ENCODE measurements around the gene RASGRF2.
"Not testable (repeated sequence)": the region's sequence is repeated elsewhere in the genome, so short reads cannot be mapped to it uniquely, and the experiment has no call there.

Gene RASGRF2

DNA sequence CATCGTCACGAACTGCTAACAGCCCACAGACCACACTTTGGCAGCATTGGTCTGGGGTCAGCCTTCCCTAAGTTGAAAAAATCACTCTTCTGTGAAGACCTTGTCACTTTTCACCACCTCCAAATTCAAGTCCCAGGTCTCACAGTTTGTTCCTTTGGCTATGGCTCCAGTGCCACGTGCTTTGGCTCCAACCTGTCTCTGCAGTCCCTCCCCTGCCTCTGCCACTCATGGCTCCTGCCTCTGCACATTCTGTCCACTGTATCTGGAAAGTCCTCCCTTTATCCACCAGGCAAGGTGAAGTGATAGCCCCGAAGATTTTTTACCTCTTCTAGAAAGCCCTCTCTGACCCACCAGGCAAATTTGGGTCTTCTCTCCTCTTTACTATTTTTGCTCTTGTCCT is 278.3 kb downstream of the RASGRF2 start:
- DNase-seq (ENCODE audit: low read depth, low spot score), result no peak

DNA sequence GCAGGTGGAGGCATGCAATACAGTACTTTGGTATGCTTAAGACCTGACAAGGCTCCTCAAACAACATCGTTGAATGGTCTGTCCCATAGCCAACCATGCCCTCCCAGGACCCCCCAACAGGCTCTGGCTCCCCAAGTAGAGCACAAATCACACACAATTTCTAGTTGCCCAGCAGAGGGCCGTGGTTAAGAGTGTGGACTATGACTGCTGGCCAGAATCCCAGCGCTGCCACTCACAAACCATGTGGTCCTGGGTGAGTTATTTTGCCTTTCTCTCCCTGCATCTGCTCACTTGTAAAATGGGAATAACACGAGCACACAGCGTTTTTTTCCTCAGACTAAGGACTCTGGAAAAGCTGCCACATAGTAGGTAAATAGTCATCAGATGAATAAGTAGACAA is 279.4 kb downstream of the RASGRF2 start:
- DNase-seq (ENCODE audit: low read depth, low spot score), result no peak

DNA sequence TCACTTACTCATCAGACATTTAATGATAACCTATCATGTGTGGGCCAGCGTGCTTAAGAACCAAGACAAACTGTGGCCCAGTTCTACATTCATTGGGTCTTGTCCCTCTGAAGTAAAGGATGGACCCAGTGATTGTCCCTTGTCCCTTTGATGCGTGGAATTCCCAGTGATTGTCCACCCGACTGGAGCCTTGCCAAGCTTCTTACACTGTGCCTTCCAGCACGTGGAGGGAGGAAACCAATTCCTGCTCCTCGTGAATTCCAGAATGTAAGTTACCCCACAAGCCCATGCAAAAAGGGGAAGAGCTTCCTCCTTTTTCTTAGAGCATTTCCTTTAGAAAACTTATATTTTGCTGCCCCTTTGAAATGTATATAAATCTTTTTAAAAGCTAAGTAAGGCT is 280.8 kb downstream of the RASGRF2 start:
- DNase-seq (ENCODE audit: low read depth, low spot score), result no peak

GRCh38 chr5:81241961-81242648 is 281.9 kb downstream of the RASGRF2 start:
- no peak for DNase-seq (ENCODE audit: low read depth, low spot score)

GRCh38 chr5:81242906-81243436 is 282.8 kb downstream of the RASGRF2 start:
- DNase-seq (ENCODE audit: low read depth, low spot score), result no peak

DNA sequence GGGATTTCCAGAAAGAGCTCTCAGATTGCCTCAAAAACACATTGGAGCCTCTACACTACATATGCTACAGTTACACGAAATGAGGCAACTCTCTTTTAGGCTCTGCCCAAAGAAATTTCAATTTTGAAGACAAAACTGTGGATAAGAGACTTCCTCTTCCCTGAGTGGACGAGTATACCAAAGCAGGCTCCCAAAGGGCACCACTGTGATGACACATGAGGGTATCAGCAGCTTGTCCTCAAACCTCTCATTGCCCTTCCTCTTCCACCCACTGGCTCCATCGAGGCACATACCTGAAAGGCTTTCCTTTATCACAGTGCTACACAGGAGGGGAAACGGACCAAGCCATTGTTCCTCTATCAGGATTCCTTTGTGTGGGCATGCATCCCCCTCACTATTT is 284.3 kb downstream of the RASGRF2 start:
- no peak for DNase-seq (ENCODE audit: low read depth, low spot score)

DNA sequence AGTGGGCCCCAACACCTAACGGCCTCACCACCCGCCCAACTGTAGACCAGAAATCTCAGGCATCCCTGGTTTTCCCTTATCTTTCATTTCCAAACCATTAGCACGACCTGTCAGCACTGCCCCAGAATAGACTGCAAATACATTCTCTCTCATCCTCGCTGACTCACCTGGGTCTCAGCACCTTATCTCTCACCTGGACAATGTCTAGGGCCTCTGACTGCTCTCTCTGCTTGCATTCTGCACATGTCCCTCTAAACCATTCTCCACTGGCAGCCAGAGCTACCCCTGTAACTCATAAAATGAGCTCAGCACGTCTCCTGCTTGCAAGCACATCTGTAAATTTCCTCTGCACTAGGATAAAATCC is 285.7 kb downstream of the RASGRF2 start:
- DNase-seq (ENCODE audit: low read depth, low spot score), result no peak

DNA sequence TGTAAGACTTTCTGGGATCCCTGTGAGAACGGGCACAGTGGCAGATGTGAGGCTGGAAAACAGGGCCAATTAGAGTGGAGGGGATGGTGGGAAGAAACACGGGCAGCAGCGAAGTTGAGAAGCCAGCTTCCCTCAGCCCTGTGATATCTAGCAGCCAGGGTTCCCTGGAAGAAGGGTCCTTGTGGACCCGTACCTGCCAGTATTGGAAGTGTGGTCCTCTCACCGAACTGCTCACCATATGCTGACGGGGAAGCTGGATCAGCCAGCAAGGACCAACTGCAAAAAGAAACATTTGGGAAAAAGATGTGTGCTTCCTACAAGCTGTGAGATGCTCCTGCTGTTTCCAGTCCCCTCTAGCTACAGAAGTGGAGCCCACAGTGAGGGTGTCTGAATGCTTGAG is 286.5 kb downstream of the RASGRF2 start:
- DNase-seq (ENCODE audit: low read depth, low spot score), result no peak

- DNase-seq (ENCODE audit: low read depth, low spot score), result no peak
Measured at GRCh38 chr5:81247441-81247972, 287.3 kb downstream of the RASGRF2 start.

- DNase-seq (ENCODE audit: low read depth, low spot score), result no peak
Measured at GRCh38 chr5:81249240-81249639, 289.1 kb downstream of the RASGRF2 start.

DNA sequence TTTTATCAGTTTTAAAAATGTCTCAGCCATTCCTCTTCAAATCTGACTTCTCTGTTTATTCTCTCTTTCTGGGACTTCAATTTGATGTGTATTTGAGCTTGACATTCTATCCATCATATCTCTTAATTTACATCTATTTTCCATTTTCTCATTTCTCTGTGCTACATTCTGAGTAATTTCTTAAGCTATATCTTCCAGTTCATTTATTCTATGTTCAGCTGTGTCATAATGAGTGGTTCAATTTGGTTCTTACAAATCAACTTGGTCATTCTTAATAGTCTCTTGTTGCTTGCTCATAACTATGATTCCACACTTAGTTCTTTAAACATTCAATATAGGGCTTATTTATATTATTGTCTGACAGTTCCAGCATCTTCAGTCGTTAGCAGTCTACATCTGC is 289.8 kb downstream of the RASGRF2 start:
- DNase-seq (ENCODE audit: low read depth, low spot score), result no peak

DNA sequence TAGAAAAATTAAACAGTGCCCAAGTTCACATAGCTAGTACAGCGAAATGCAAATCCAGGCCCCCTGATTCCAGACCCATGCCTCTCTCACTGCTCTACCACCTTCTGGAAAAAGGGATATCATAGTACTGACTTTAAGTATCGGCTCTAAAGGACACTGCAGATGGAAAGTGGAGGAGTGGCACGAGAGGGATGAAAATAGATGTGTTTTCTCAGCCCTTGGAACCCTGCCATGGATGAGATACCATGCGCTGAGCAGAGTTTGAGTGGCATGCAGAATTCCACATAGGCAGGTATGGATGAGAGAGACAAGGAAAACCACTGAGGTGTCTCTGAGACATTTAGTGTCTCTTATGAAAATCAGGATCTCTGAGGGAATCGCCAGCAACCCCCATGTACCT is 291.8 kb downstream of the RASGRF2 start:
- DNase-seq (ENCODE audit: low read depth, low spot score), result no peak

GRCh38 chr5:81252904-81253303 is 292.7 kb downstream of the RASGRF2 start:
- DNase-seq (ENCODE audit: low read depth, low spot score), result no peak

DNA sequence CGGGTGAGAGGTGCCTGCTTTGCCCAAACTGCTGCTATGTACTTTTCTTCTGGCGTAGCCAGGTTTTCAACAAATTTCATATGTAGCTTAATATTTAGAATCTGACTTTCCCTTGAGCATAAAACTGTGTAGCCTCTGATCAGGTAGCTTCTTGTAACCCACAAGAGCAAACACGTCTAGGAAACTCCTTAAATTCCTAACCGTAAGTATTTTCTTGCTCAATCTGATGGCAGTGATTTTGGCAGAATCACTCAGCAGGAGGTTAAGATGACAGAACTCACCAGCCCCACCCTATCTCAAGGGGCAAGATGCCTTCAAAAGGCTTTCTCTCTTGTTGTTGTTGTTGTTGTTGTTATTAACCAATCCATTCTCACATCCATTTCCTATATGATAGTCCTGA is 293.7 kb downstream of the RASGRF2 start:
- no peak for DNase-seq (ENCODE audit: low read depth, low spot score)

DNA sequence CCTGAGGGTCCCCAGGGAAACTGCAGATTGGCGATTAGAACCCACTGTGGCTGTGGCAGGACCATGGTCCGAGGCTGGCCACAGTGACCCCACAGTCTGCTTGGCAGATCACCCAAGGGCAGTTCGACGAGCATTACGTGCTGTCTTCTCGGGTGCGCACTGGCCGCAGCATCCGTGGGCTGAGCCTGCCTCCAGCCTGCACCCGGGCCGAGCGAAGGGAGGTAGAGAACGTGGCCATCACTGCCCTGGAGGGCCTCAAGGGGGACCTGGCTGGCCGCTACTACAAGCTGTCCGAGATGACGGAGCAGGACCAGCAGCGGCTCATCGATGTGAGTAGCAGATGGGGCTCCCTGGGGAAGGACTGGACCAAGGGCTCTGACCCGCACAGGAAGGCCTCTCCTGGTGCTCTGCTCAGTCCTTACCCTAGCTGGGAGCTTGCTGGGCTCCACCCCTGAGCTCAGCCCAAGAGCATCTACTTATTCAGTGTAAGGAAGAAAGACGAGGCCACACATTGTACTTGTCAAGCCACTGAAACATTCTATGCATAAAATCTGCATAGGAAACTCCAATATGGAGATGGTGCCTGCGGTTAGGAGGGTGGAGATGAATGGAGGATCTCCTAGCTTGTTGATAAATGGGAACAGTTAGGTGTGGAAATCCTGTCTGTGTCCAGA is 294.9 kb downstream of the RASGRF2 start:
- DNase-seq (ENCODE audit: low read depth, low spot score), result no peak

- no peak for DNase-seq (ENCODE audit: low read depth, low spot score)
Measured at GRCh38 chr5:81256766-81257165, 296.6 kb downstream of the RASGRF2 start.

DNA sequence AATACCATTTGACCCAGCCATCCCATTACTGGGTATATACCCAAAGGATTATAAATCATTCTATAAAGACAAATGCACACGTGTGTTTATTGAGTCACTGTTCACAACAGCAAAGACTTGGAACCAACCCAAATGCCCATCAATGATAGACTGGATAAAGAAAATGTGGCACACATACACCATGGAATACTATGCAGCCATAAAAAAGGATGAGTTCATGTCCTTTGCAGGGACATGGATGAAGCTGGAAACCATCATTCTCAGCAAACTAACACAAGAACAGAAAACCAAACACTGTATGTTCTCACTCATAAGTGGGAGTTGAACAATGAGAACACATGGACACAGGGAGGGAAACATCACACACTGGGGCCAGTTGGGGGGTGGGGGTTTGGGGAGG is 302.6 kb downstream of the RASGRF2 start:
- DNase-seq (ENCODE audit: low read depth, low spot score), result not testable (repeated sequence)

DNA sequence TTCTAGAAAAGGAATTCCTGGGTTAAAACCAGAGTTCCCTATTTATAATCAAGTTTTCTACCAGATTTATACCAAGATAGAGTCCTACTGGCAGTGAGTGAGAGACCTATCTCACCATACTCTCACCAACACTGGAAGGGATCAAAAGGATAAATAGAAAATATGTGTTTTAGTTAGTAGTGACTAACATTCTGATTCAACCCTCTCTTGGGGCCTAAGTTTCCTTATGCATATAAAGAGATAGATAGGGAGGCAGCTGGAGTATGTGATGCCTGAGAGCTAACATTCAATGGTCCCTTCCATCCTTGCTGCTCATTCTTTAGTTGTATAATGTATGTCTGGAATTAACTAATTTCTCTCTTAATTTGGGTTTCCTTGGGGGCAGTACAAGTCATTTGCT is 304.9 kb downstream of the RASGRF2 start:
- no peak for DNase-seq (ENCODE audit: low read depth, low spot score)

GRCh38 chr5:81268521-81269196 is 308.5 kb downstream of the RASGRF2 start:
- DNase-seq (ENCODE audit: low read depth, low spot score), result no peak

DNA sequence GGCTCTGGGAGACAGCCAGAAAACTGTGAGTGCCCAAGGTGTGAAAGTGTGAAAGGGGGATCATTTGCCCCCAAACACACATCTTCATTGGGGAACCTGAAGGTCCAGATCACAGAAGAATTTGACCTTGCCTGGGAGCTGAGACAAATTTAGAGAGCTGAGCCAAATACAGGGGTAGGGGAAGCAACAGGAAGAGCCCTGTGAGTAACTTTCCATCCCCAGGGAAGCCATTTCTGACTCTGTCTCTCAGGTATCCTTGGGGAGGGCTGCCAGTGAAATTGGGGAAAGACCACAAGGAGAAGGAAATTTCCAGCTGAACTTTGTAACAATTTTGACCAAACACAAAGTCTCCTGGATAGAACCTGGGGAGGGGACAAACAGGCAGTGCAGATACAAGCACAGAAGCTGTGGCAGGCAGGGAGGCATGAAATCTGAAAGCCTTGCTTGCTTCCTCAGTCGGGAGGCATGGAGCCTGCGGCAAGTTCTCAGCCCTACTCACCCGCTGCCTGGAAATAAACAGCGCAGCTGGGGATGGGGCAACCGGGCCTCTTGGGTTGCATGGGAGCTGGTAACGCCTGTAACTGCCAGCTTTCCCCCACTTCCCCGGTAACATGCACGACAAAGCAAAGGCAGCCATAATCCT is 309.7 kb downstream of the RASGRF2 start:
- DNase-seq (ENCODE audit: low read depth, low spot score), result no peak

DNA sequence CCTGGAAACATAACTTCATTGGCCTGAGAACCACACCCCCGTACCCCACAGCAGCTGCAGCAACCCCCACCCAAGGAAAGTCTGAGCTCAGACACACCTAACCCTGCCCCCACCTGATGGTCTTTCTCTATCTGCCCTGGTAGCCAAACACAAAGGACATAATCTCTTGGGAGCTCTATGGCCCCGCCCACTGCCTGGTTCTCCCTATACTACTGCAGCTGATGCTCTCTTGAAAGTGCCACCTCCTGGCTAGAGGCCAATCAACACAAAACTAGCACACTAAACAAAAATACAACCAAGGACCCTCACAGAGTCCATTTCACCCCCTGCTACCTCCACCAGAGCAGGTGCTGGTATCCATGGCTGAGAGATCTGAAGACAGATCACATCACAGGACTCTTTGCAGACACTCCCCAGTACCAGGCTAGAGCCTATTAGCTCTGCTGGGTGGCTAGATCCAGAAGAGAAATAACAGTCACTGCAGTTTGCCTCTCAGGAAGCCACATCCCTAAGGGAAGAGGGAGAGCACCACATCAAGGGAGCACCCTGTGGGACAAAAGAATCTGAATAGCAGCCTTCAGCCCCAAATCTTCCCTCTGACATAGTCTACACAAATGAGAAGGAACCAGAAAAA is 310.3 kb downstream of the RASGRF2 start:
- not testable (repeated sequence) for DNase-seq (ENCODE audit: low read depth, low spot score)

Data from iPS DF 19.7 (cell line).